Smooth muscle cell (in vitro differentiated cells): ENCODE measurements around the gene MBD3L2. TPM values are rescaled to one million over a fixed set of nuclear protein-coding genes. Genes with fewer than 3 reads are reported as not detected.
"Not testable (repeated sequence)": the region's sequence is repeated elsewhere in the genome, so short reads cannot be mapped to it uniquely, and the experiment has no call there.

Source experiments
- DNase-seq: peaks from one replicate; lab custom pipeline; 2025; ENCODE audit not compliant: unreplicated experiment; lab: John Stamatoyannopoulos, UW
- H2AFZ ChIP-seq: fragments of 200-600 bp; sonication (generic); 2 replicates; pipeline ENCODE4 v1.6.0; 2016; ENCODE audit warnings: antibody characterized with exemption, low read depth, mild to moderate bottlenecking
- H3F3A ChIP-seq: fragments of 200-600 bp; sonication (generic); 2 replicates; pipeline ENCODE4 v1.6.0; 2017; ENCODE audit warnings: antibody characterized with exemption, low read depth
- H3K27ac ChIP-seq: fragments of 200-600 bp; sonication (generic); 2 replicates; pipeline ENCODE4 v1.5.1; 2016; ENCODE audit warnings: low read depth, mild to moderate bottlenecking
- H3K27me3 ChIP-seq: fragments of 200-600 bp; sonication (generic); 2 replicates; pipeline ENCODE4 v1.6.1; 2016; ENCODE audit warnings: low read depth, mild to moderate bottlenecking
- H3K36me3 ChIP-seq: fragments of 200-600 bp; sonication (generic); 2 replicates; pipeline ENCODE4 v1.5.1; 2016; ENCODE audit warnings: low read depth
- H3K4me1 ChIP-seq: fragments of 200-600 bp; sonication (generic); 2 replicates; pipeline ENCODE4 v1.5.1; 2016; ENCODE audit warnings: low read depth
- H3K4me2 ChIP-seq: fragments of 200-600 bp; sonication (generic); 2 replicates; pipeline ENCODE4 v1.6.0; 2016; ENCODE audit warnings: mild to moderate bottlenecking
- H3K4me3 ChIP-seq: fragments of 200-600 bp; sonication (generic); 2 replicates; pipeline ENCODE4 v1.5.1; 2016; ENCODE audit warnings: mild to moderate bottlenecking
- H3K79me2 ChIP-seq: fragments of 200-600 bp; sonication (generic); 2 replicates; pipeline ENCODE4 v1.6.0; 2016; ENCODE audit warnings: low read depth, mild to moderate bottlenecking
- H3K9ac ChIP-seq: fragments of 200-600 bp; sonication (generic); 2 replicates; pipeline ENCODE4 v1.6.0; 2016; ENCODE audit warnings: low read depth
- H3K9me3 ChIP-seq: fragments of 200-600 bp; sonication (generic); replicated peaks from 2 replicates; pipeline ENCODE4 v1.5.1; 2016; ENCODE audit warnings: low read depth
- H4K20me1 ChIP-seq: fragments of 200-600 bp; sonication (generic); 2 replicates; pipeline ENCODE4 v1.6.0; 2016; ENCODE audit warnings: low read depth
- CTCF ChIP-seq: fragments of 200-600 bp; sonication (generic); IDR thresholded peaks from 2 replicates; pipeline ENCODE4 v1.5.1; 2017; ENCODE audit warnings: borderline replicate concordance, mild to moderate bottlenecking, antibody characterized with exemption; ENCODE audit not compliant: insufficient read depth, poor library complexity, severe bottlenecking
- WGBS: methylation state at CpG from one replicate; pipeline ENCODE4 v1.1.7; 2016; ENCODE audit warnings: low lambda C conversion rate; 5-methylcytosine and 5-hydroxymethylcytosine counted together
- polyA plus RNA-seq: library from polyadenylated mRNA; unstranded; fragments of >200 nt; fragmentation: Nextera tagmentation; extraction: Ambion mirVana; gene quantifications from 2 replicates; pipeline ENCODE4 v1.2.1, GENCODE V29; 2016
- total RNA-seq: library from RNA; depleted of rRNA; stranded (reverse); fragments of >200 nt; gene quantifications from 2 replicates; pipeline ENCODE4 v1.2.3, GENCODE V29; 2014

MBD3L2 gene
- total and polyA plus RNA-seq, 2 experiments from 2014 or later: not detected

- 80% methylated on average over 2 of the region's 2 CpGs for WGBS
- H3K9me3 ChIP-seq, H3K9ac ChIP-seq, H3K4me1 ChIP-seq, DNase-seq, H3F3A ChIP-seq, H2AFZ ChIP-seq, H3K4me2 ChIP-seq, H3K79me2 ChIP-seq, H3K27ac ChIP-seq, H3K27me3 ChIP-seq, H3K4me3 ChIP-seq, H3K36me3 ChIP-seq, H4K20me1 ChIP-seq: not testable (repeated sequence)
These were observed 10.9 kb downstream of the MBD3L2 start for GRCh38 chr19:7059977-7060376.

- no peak overlapping the region for H3K27ac ChIP-seq
- H3K9ac ChIP-seq: no peak overlapping the region
- WGBS: 82% methylated on average over 4 of the region's 4 CpGs
- DNase-seq: no peak
- no peaks in the 10 kb centered on the region for H3K27me3 ChIP-seq
- no peaks in the 10 kb centered on the region for H3K4me1 ChIP-seq
- H3F3A ChIP-seq: peaks cover 4% of the 10 kb centered on the region
- H3K9me3 ChIP-seq: no peaks in the 10 kb centered on the region
- no peaks in the 10 kb centered on the region for H3K36me3 ChIP-seq
- TF ChIP-seq CTCF: no peak
- no peak overlapping the region for H2AFZ ChIP-seq
- no peaks in the 10 kb centered on the region for H4K20me1 ChIP-seq
- no peak overlapping the region for H3K4me2 ChIP-seq
- no peak overlapping the region for H3K4me3 ChIP-seq
- no peaks in the 10 kb centered on the region for H3K79me2 ChIP-seq
These were observed 14.2 kb downstream of the MBD3L2 start for GRCh38 chr19:7063339-7063738.

- H4K20me1 ChIP-seq: no peaks in the 10 kb centered on the region
- H2AFZ ChIP-seq: no peak overlapping the region
- H3F3A ChIP-seq: peaks cover 8% of the 10 kb centered on the region
- H3K9ac ChIP-seq: no peak overlapping the region
- no peaks in the 10 kb centered on the region for H3K9me3 ChIP-seq
- DNase-seq: no peak
- no peak for TF ChIP-seq CTCF
- H3K4me3 ChIP-seq: no peak overlapping the region
- H3K27ac ChIP-seq: no peak overlapping the region
- no peaks in the 10 kb centered on the region for H3K79me2 ChIP-seq
- H3K36me3 ChIP-seq: no peaks in the 10 kb centered on the region
- no peaks in the 10 kb centered on the region for H3K4me1 ChIP-seq
- no peaks in the 10 kb centered on the region for H3K27me3 ChIP-seq
- WGBS: 86% methylated on average over 9 of the region's 9 CpGs
- no peak overlapping the region for H3K4me2 ChIP-seq
These were observed 14.8 kb downstream of the MBD3L2 start for GRCh38 chr19:7063764-7064418.

GRCh38 chr19:7067122-7067521, 18.0 kb downstream of the MBD3L2 start:
- not testable (repeated sequence) for H4K20me1 ChIP-seq, H3F3A ChIP-seq, H3K27me3 ChIP-seq, H3K9me3 ChIP-seq, H3K4me3 ChIP-seq, DNase-seq, H3K4me1 ChIP-seq, H2AFZ ChIP-seq, H3K79me2 ChIP-seq, H3K4me2 ChIP-seq, H3K9ac ChIP-seq, H3K36me3 ChIP-seq, H3K27ac ChIP-seq
- WGBS: 46% methylated on average over 13 of the region's 13 CpGs

GRCh38 chr19:7067716-7068115, 18.6 kb downstream of the MBD3L2 start:
- H3K36me3 ChIP-seq: peaks cover 5% of the 10 kb centered on the region
- no peak overlapping the region for H2AFZ ChIP-seq
- H3K27ac ChIP-seq: no peak overlapping the region
- H3K27me3 ChIP-seq: no peaks in the 10 kb centered on the region
- no peaks in the 10 kb centered on the region for H4K20me1 ChIP-seq
- no peak overlapping the region for H3K9ac ChIP-seq
- no peak for DNase-seq
- 82% methylated on average over 2 of the region's 2 CpGs for WGBS
- H3K4me2 ChIP-seq: no peak overlapping the region
- no peak for TF ChIP-seq CTCF
- H3F3A ChIP-seq: peaks cover 8% of the 10 kb centered on the region
- peaks cover 5% of the 10 kb centered on the region for H3K4me1 ChIP-seq
- no peaks in the 10 kb centered on the region for H3K9me3 ChIP-seq
- peaks cover 10% of the 10 kb centered on the region for H3K79me2 ChIP-seq
- H3K4me3 ChIP-seq: no peak overlapping the region
